Osteocyte (in vitro differentiated cells): ENCODE measurements around the gene CRTC3. TPM values are rescaled to one million over a fixed set of nuclear protein-coding genes. Genes with fewer than 3 reads are reported as not detected.

Experiments used
- DNase-seq: peaks from one replicate; pipeline ENCODE4 v3.0.0; 2021; ENCODE audit warnings: mixed read lengths; ENCODE audit not compliant: unreplicated experiment; ENCODE audit errors: extremely low spot score
- H3K27ac Mint-ChIP-seq: one replicate; pipeline ENCODE4 v1.8.0; 2021; ENCODE audit warnings: mild to moderate bottlenecking, mixed read lengths; ENCODE audit not compliant: unreplicated experiment
- H3K27me3 Mint-ChIP-seq: one replicate; pipeline ENCODE4 v1.8.0; 2021; ENCODE audit warnings: mixed read lengths; ENCODE audit not compliant: unreplicated experiment
- H3K36me3 Mint-ChIP-seq: one replicate; pipeline ENCODE4 v1.8.0; 2021; ENCODE audit warnings: mixed read lengths; ENCODE audit not compliant: unreplicated experiment
- H3K4me1 Mint-ChIP-seq: one replicate; pipeline ENCODE4 v1.8.0; 2021; ENCODE audit warnings: mixed read lengths; ENCODE audit not compliant: unreplicated experiment
- H3K4me3 Mint-ChIP-seq: one replicate; pipeline ENCODE4 v1.8.0; 2021; ENCODE audit warnings: mild to moderate bottlenecking, moderate library complexity, mixed read lengths; ENCODE audit not compliant: unreplicated experiment
- H3K9me3 Mint-ChIP-seq: one replicate; pipeline ENCODE4 v1.8.0; 2021; ENCODE audit warnings: mixed read lengths; ENCODE audit not compliant: unreplicated experiment
- CTCF ChIP-seq: fragments of 200-600 bp; sonication (generic); IDR thresholded peaks from 2 replicates; pipeline ENCODE4 v1.5.0; 2021; ENCODE audit warnings: antibody characterized with exemption, mild to moderate bottlenecking, moderate library complexity
- total RNA-seq: library from RNA; stranded (reverse); gene quantifications from 2 replicates; pipeline ENCODE4 v1.2.1, GENCODE V29; 2021

CRTC3 gene
- total RNA-seq, 1 donor from 2014 or later = 48.6 TPM

DNA sequence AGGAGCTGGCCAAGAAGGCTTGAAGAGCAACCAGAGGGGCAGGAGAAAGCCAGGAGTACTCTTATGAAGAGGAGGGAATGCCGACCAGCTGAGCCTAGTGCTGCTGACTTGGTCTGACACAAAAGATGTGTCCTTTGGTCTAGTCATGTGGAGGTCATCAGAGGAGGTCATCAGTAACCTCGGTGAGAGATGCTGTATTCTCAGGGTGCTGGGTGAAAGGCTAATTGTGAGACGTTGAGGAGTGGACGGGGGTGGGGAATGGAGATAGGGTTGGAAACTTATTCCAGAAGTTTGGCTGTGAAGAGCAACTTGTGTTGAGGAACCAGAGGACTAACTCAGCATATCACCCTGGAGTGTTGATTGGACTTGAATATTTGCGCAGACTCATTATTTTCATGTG, 5.5 kb downstream of the CRTC3 start:
- Mint-ChIP-seq H3K9me3 (no peaks in the 10 kb centered on the region), H3K36me3 (peaks cover 11% of the 10 kb centered on the region), H3K27ac (no peak overlapping the region), H3K27me3 (no peaks in the 10 kb centered on the region), H3K4me1 (peaks cover 48% of the 10 kb centered on the region), H3K4me3 (no peak overlapping the region)
- DNase-seq = no peak
- no peak for TF ChIP-seq CTCF

DNA sequence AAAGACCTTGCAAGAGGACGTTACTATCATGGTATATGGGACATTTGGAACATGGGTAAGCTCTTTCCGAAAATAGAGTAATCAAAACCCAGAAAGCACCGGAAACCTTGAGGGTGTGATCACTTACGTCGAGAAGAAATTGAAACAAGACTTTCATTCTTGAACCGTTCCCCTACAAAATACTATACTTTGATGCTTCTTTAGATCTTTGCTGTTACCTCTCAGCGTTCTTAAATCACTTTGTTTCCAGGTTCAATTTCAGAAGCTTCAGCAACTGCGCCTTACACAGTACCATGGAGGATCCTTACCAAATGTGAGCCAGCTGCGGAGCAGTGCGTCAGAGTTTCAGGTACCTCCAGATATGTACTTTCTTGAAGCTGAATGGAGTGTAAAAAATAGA, 10.1 kb downstream of the CRTC3 start:
- Mint-ChIP-seq H3K9me3 (no peaks in the 10 kb centered on the region), H3K36me3 (peaks cover 15% of the 10 kb centered on the region), H3K27ac (no peak overlapping the region), H3K4me3 (no peak overlapping the region), H3K27me3 (no peaks in the 10 kb centered on the region), H3K4me1 (peaks cover 20% of the 10 kb centered on the region)
- no peak for DNase-seq
- TF ChIP-seq CTCF = no peak

DNA sequence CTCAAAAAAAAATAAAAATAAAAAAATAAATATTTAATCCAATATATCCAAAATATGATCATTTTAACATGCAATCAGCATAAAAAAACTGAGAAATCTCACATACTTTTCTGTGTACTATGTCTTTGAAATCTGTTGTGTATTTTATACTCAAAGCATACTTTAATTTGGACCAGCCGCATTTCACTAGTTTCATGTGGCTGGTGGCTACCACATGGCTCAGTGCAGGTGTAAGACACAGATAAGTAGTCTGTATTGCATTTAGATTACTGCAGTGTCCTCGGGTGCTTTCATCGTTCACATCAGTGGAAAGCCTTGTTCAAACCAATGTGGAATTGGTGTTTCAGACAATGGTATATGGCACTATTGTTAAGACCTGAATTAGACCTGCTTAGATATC, 11.0 kb downstream of the CRTC3 start:
- peaks cover 15% of the 10 kb centered on the region for H3K4me1 Mint-ChIP-seq

GRCh38 chr15:90545095-90545494, 15.4 kb downstream of the CRTC3 start:
- Mint-ChIP-seq H3K36me3 (peaks cover 6% of the 10 kb centered on the region), H3K27ac (no peak overlapping the region), H3K9me3 (no peaks in the 10 kb centered on the region), H3K4me3 (no peak overlapping the region), H3K27me3 (no peaks in the 10 kb centered on the region), H3K4me1 (peaks cover 4% of the 10 kb centered on the region)
- no peak for DNase-seq
- TF ChIP-seq CTCF = peak; percentile 7

More for the DNA sequence above, 11.0 kb downstream of the CRTC3 start:
- TF ChIP-seq CTCF = no peak
- H3K27me3 Mint-ChIP-seq = no peaks in the 10 kb centered on the region
- no peaks in the 10 kb centered on the region for H3K9me3 Mint-ChIP-seq
- no peak overlapping the region for H3K27ac Mint-ChIP-seq
- DNase-seq = no peak
- H3K4me3 Mint-ChIP-seq = no peak overlapping the region
- peaks cover 15% of the 10 kb centered on the region for H3K36me3 Mint-ChIP-seq

DNA sequence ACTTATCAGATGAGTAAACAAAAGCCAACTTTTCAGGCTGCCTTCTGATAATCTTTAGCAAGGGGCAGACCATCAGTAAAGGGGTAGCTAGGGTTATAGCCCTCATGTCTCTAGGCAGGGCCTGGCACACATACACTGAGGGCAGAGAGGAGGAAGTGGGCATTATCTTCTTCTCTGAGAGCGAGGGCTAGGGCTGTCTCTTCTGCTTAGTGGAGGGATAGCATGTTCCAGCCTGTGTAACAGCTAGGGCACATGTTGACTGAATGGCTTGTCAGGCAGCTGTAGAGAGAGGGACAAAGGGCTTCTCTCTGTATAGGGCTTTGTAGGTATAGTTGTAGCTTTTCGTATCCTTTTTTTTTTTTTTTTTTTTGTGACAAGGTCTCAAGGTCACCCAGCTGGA, 17.8 kb downstream of the CRTC3 start:
- H3K27me3 Mint-ChIP-seq = no peaks in the 10 kb centered on the region
- H3K4me1 Mint-ChIP-seq = peaks cover 16% of the 10 kb centered on the region
- H3K9me3 Mint-ChIP-seq = no peaks in the 10 kb centered on the region
- H3K36me3 Mint-ChIP-seq = peaks cover 5% of the 10 kb centered on the region
- DNase-seq = no peak
- TF ChIP-seq CTCF = no peak
- no peak overlapping the region for H3K27ac Mint-ChIP-seq
- no peak overlapping the region for H3K4me3 Mint-ChIP-seq
